ENCODE data around the gene FZR1.

FZR1 gene

GRCh38 chr19:3505598-3506383 is at the start of gene FZR1:
Gene FZR1, plus strand, starts transcription at chr19:3506311. Its CDS starts 16,679 bp downstream, at chr19:3522990.
- TF ChIP-seq CTCF (IDR thresholded peaks at IDR 0.05; ENCODE audit: low read depth, low read length): no peak
- in situ Hi-C loops (cut with HindIII; ENCODE audit: low sequenced_read_pairs): no loop called here
- H3K4me3 ChIP-seq (ENCODE audit: low read depth, low read length): peak within 1 kb of the TSS; percentile 90
- peak; percentile 99 for DNase-seq (ENCODE audit: low read depth, low spot score)

GRCh38 chr19:3456925-3457527 is 49.1 kb upstream of the FZR1 start:
- DNase-seq (ENCODE audit: low read depth, low spot score): no peak
- in situ Hi-C loops (cut with HindIII; ENCODE audit: low sequenced_read_pairs): no loop called here
- H3K4me3 ChIP-seq (ENCODE audit: low read depth, low read length): no peak overlapping the region

GRCh38 chr19:3457528-3458228 is 48.4 kb upstream of the FZR1 start:
- in situ Hi-C loops (cut with HindIII; ENCODE audit: low sequenced_read_pairs): no loop called here
- no peak overlapping the region for H3K4me3 ChIP-seq (ENCODE audit: low read depth, low read length)
- peak; percentile 56 for DNase-seq (ENCODE audit: low read depth, low spot score)
- TF ChIP-seq CTCF (IDR thresholded peaks at IDR 0.05; ENCODE audit: low read depth, low read length): no peak

More at GRCh38 chr19:3456925-3457527, 49.1 kb upstream of the FZR1 start:
- no peak for TF ChIP-seq CTCF (IDR thresholded peaks at IDR 0.05; ENCODE audit: low read depth, low read length)

GRCh38 chr19:3458229-3459088 is 47.7 kb upstream of the FZR1 start:
- in situ Hi-C loops (cut with HindIII; ENCODE audit: low sequenced_read_pairs): no loop called here
- peak; percentile 88 for DNase-seq (ENCODE audit: low read depth, low spot score)
- TF ChIP-seq CTCF (IDR thresholded peaks at IDR 0.05; ENCODE audit: low read depth, low read length): no peak
- H3K4me3 ChIP-seq (ENCODE audit: low read depth, low read length): no peak overlapping the region

GRCh38 chr19:3459089-3459881 is 46.8 kb upstream of the FZR1 start:
- in situ Hi-C loops (cut with HindIII; ENCODE audit: low sequenced_read_pairs): no loop called here
- peak; percentile 97 for DNase-seq (ENCODE audit: low read depth, low spot score)
- H3K4me3 ChIP-seq (ENCODE audit: low read depth, low read length): no peak overlapping the region

More at GRCh38 chr19:3459089-3459881, 46.8 kb upstream of the FZR1 start:
- no peak for TF ChIP-seq CTCF (IDR thresholded peaks at IDR 0.05; ENCODE audit: low read depth, low read length)
